ENCODE measurements around the gene SNF8. TPM values are rescaled to one million over a fixed set of nuclear protein-coding genes. Genes with fewer than 3 reads are reported as not detected.

Gene SNF8
- total and polyA plus RNA-seq, 2 of the 4 experiments (the other 2 are of a cell fraction): 171 to 181 TPM

DNA sequence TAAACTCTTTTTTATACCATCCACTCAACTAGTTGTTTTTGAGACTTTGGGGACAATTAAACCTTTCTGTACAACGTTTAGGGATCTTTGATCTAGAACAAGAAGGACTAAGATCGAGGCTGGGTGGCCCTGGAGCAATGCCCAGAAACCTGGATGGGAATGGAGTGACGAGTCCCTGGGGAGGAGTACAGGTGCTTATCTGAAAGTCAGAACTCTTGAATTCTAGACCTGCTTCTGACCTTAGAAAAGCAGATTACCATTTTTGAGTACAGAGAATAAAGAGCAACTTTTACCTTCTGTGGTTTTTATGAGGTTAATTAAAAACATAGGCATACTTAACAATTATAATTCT, 18.7 kb downstream of the SNF8 start (continued):
- TF ChIP-seq ELK1 (IDR thresholded peaks at IDR 0.05; ENCODE audit: borderline replicate concordance, low read depth, low read length) (no peak), RFX5 (IDR thresholded peaks at IDR 0.05; ENCODE audit: low read depth, low read length) (no peak), SMC3 (IDR thresholded peaks at IDR 0.05; ENCODE audit: low read depth, low read length) (no peak)

DNA sequence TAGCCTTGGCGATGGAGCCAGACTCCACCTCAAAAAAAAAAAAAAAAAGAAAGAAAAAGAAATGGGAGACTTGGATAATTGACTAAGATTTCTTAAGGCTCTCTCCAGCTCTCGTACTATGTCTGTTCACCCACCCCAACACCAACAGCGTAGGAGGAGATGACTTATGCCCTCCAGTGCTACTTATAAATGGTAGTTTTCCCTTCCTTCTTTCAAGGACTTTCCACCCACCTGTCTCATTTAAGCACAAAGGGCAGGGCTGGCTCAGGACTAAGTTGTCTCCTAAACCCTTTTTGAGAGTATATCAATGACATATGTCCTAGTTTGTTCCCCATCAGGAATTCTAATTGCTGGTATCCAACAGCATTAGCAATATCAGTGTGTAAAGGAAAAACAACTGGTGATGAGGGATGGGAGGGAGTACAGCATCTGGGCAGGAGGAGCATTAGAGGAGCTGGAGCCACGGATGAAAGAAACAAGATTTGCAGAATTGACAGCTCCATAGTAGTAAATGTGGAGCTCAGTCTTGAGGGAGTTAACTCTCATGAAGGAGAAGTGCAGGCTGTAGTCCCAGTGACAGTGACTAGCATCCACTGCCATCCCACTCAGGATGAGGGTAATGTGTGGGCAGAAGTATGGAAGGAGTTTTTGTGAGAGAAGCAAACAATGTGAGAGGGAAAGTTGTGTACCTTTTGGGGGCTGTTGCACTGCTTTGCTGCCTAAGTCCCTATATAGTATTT, 19.2 kb downstream of the SNF8 start:
- no peaks in the 10 kb centered on the region for H3K9me3 ChIP-seq (ENCODE audit: control insufficient read depth, insufficient read depth, low read length)
- peaks cover 47% of the 10 kb centered on the region for H4K20me1 ChIP-seq (ENCODE audit: insufficient read depth, low read length)
- no peak overlapping the region for H3K23ac ChIP-seq (ENCODE audit: low read depth, low read length)
- TF ChIP-seq MAFK (IDR thresholded peaks at IDR 0.05; ENCODE audit: low read depth, low read length) (no peak), RCOR1 (IDR thresholded peaks at IDR 0.05; ENCODE audit: insufficient replicate concordance, low read length) (no peak), SMC3 (IDR thresholded peaks at IDR 0.05; ENCODE audit: low read depth, low read length) (no peak), CTCF (conservative IDR thresholded peaks at IDR 0.05; ENCODE audit: low read depth, low read length) (no peak), ELK1 (IDR thresholded peaks at IDR 0.05; ENCODE audit: borderline replicate concordance, low read depth, low read length) (no peak), BHLHE40 (IDR thresholded peaks at IDR 0.05; ENCODE audit: low read depth, low read length) (no peak), MAZ (IDR thresholded peaks at IDR 0.05; ENCODE audit: borderline replicate concordance, low read depth, low read length) (no peak)
- intact Hi-C loops (cut with micrococcal nuclease) (no loop called here), dilution Hi-C loops (cut with HindIII; ENCODE audit: low sequenced_read_pairs, unreplicated experiment) (no loop called here), in situ Hi-C loops (cut with MboI; ENCODE audit: low sequenced_read_pairs) (no loop called here)
- H3K4me1 ChIP-seq (ENCODE audit: control insufficient read depth, insufficient read depth, low read length): no peaks in the 10 kb centered on the region; the same call in 1 of the 2 replicates
- H3K36me3 ChIP-seq (ENCODE audit: control insufficient read depth, insufficient read depth, low read length): peaks cover 83% of the 10 kb centered on the region
- no peak overlapping the region for H2AK9ac ChIP-seq (replicated peaks; ENCODE audit: low read depth, low read length, poor library complexity)
- no peak overlapping the region for H2BK20ac ChIP-seq (ENCODE audit: low read depth, low read length)
- H2BK15ac ChIP-seq (ENCODE audit: low read depth, low read length): no peak overlapping the region
- H4K91ac ChIP-seq (ENCODE audit: insufficient read depth, low read depth, low read length): no peak overlapping the region
- H3K14ac ChIP-seq (replicated peaks; ENCODE audit: low read depth, low read length): no peak overlapping the region
- no peak overlapping the region for H3K4me2 ChIP-seq (ENCODE audit: low read depth, low read length)
- H3K79me1 ChIP-seq (ENCODE audit: low read depth in 1 of 2, low read length in 2 of 2): peaks cover 45 to 71% of the 10 kb centered on the region in 2 experiments
- BruUV-seq (replicated peaks): no TSS peak
- WGBS, 2 experiments (ENCODE audit: extremely low coverage in 2 of 2, insufficient read length in 1 of 2): no CpG with 5 or more reads among the region's 4 CpGs
- no peak for DNase-seq
- H4K8ac ChIP-seq (ENCODE audit: low read depth in 2 of 2, low read length in 2 of 2): no peak overlapping the region
- H2BK5ac ChIP-seq (ENCODE audit: low read depth, low read length, poor library complexity, severe bottlenecking): no peak overlapping the region
- no peak for ATAC-seq (ENCODE audit: low read depth)
- no peak overlapping the region for H2BK120ac ChIP-seq (ENCODE audit: low read depth, low read length)
- no peak overlapping the region for H2AFZ ChIP-seq (replicated peaks; ENCODE audit: low read length, poor library complexity)
- no peak overlapping the region for H3K56ac ChIP-seq (ENCODE audit: extremely low read depth, insufficient read depth, low read length)
- peaks cover 13% of the 10 kb centered on the region; the same call in 1 of the 2 replicates for H3K9me1 ChIP-seq (ENCODE audit: insufficient read depth, low read length)
- POLR2A ChIA-PET (ENCODE audit: unreplicated experiment): interaction anchor here (0.6 kb wide), 1 partner anchor 20 kb away, joined by 3 read pairs; no protein-coding TSS in a partner anchor
- H3K4ac ChIP-seq (ENCODE audit: low read depth, low read length): no peak overlapping the region
- H3K4me3 ChIP-seq (ENCODE audit: insufficient read depth, low read depth, low read length): no peak overlapping the region
- H3K18ac ChIP-seq (ENCODE audit: low read depth, low read length): no peak overlapping the region
- no peak overlapping the region for H3K27ac ChIP-seq (ENCODE audit: insufficient read depth, low read length)
- H4K5ac ChIP-seq (ENCODE audit: low read depth, low read length): no peak overlapping the region
- H3K9ac ChIP-seq (ENCODE audit: low read depth, low read length): no peak overlapping the region
- CTCF ChIA-PET: no interaction called here
- H2AK5ac ChIP-seq (ENCODE audit: low read depth, low read length): no peak overlapping the region
- H3K27me3 ChIP-seq (ENCODE audit: control insufficient read depth, insufficient read depth, low read length): no peaks in the 10 kb centered on the region
